HEK293 (cell line): ENCODE data around the gene POF1B.
"Not testable (repeated sequence)": the region's sequence is repeated elsewhere in the genome, so short reads cannot be mapped to it uniquely, and the experiment has no call there.

ENCODE experiments used
- CTCF ChIA-PET: fragments of 350-600 bp; formaldehyde crosslinking; extraction: SDS; loops from one replicate; lab custom pipeline; 2021; ENCODE audit warnings: antibody characterized with exemption; lab: Yijun Ruan, JAX
- POLR2A ChIA-PET: fragments of 300-600 bp; formaldehyde crosslinking; extraction: SDS; loops from one replicate; lab custom pipeline; 2020; ENCODE audit warnings: antibody characterized with exemption, inconsistent platforms; lab: Yijun Ruan, JAX
- H3K27ac ChIP-seq: fragments of 200-500 bp; sonication (Bioruptor generic); 2 replicates; pipeline ENCODE4 v1.5.1; 2014; ENCODE audit warnings: low read depth, low read length, control low read depth, inconsistent platforms; ENCODE audit errors: extremely low read depth
- H3K36me3 ChIP-seq, 2 experiments: fragments of 200-500 bp in 1 of 2; sonication (Bioruptor generic) in 1 of 2; 1 replicate in 1 of 2; 2 replicates in 1 of 2; pipeline ENCODE4 v1.5.1; 2014 to 2017; ENCODE audit warnings: inconsistent platforms in 2 of 2, low read length in 2 of 2; ENCODE audit not compliant: control insufficient read depth in 2 of 2, insufficient read depth in 1 of 2
- H3K4me1 ChIP-seq: fragments of 200-500 bp; sonication (Bioruptor generic); 2 replicates; pipeline ENCODE4 v1.5.1; 2014; ENCODE audit warnings: mild to moderate bottlenecking, low read length, inconsistent platforms; ENCODE audit not compliant: control insufficient read depth, insufficient read depth
- H3K4me3 ChIP-seq: 2 replicates; pipeline ENCODE4 v1.5.1; 2011; ENCODE audit warnings: low read depth, mild to moderate bottlenecking, control low read depth, low read length, moderate library complexity
- H3K9me3 ChIP-seq: fragments of 200-500 bp; sonication (Bioruptor generic); 2 replicates; pipeline ENCODE4 v1.5.1; 2014; ENCODE audit warnings: low read depth, low read length, inconsistent platforms; ENCODE audit not compliant: control insufficient read depth, insufficient read depth
- PBX3 ChIP-seq: sonication (generic); formaldehyde crosslinking; IDR thresholded peaks from 2 replicates; pipeline ENCODE4 v1.8.1; 2022; ENCODE audit warnings: mild to moderate bottlenecking, moderate library complexity, missing genetic modification reagents
- SP3 ChIP-seq: fragments of 450-650 bp; formaldehyde crosslinking; IDR thresholded peaks from 2 replicates; pipeline ENCODE4 v1.5.1; 2016; ENCODE audit warnings: missing biosample characterization, missing genetic modification characterization
- ZBTB1 ChIP-seq: fragments of 450-650 bp; formaldehyde crosslinking; IDR thresholded peaks from 2 replicates; pipeline ENCODE4 v1.5.1; 2016; ENCODE audit warnings: missing biosample characterization, missing genetic modification characterization
- ZFP41 ChIP-seq: fragments of 450-650 bp; formaldehyde crosslinking; IDR thresholded peaks from 2 replicates; pipeline ENCODE4 v1.5.1; 2016; ENCODE audit warnings: missing biosample characterization, missing genetic modification characterization, borderline replicate concordance
- ZNF146 ChIP-seq: fragments of 450-650 bp; formaldehyde crosslinking; IDR thresholded peaks from 2 replicates; pipeline ENCODE4 v1.5.1; 2016; ENCODE audit warnings: missing biosample characterization, missing genetic modification characterization
- ZNF280D ChIP-seq: fragments of 450-650 bp; formaldehyde crosslinking; IDR thresholded peaks from 2 replicates; pipeline ENCODE4 v1.5.1; 2016; ENCODE audit warnings: missing biosample characterization, missing genetic modification characterization
- ZNF560 ChIP-seq: fragments of 450-650 bp; formaldehyde crosslinking; IDR thresholded peaks from 2 replicates; pipeline ENCODE4 v1.5.1; 2017; ENCODE audit warnings: missing biosample characterization, missing genetic modification characterization, borderline replicate concordance
- ZNF610 ChIP-seq: fragments of 450-650 bp; formaldehyde crosslinking; IDR thresholded peaks from 2 replicates; pipeline ENCODE4 v1.5.1; 2016; ENCODE audit warnings: missing biosample characterization, missing genetic modification characterization, borderline replicate concordance
- ZNF692 ChIP-seq: fragments of 450-650 bp; formaldehyde crosslinking; IDR thresholded peaks from 2 replicates; pipeline ENCODE4 v1.5.1; 2016; ENCODE audit warnings: missing biosample characterization, missing genetic modification characterization
- ZNF704 ChIP-seq: fragments of 450-650 bp; formaldehyde crosslinking; IDR thresholded peaks from 2 replicates; pipeline ENCODE4 v1.5.1; 2016; ENCODE audit warnings: missing biosample characterization, missing genetic modification characterization
- ZNF837 ChIP-seq: fragments of 450-650 bp; formaldehyde crosslinking; IDR thresholded peaks from 2 replicates; pipeline ENCODE4 v1.5.1; 2016; ENCODE audit warnings: missing biosample characterization, missing genetic modification characterization

POF1B gene

GRCh38 chrX:85311348-85311747, 68.1 kb downstream of the POF1B start:
- H3K4me1 ChIP-seq, H3K36me3 ChIP-seq, POLR2A ChIA-PET, H3K27ac ChIP-seq, CTCF ChIA-PET, H3K4me3 ChIP-seq, H3K9me3 ChIP-seq: not testable (repeated sequence)
- TF ChIP-seq ZNF280D (tag by site-specific recombination) (peak; percentile 68; the same call in 1 of the 2 replicates), ZNF146 (tag by site-specific recombination) (peak; percentile 88; the same call in 1 of the 2 replicates)

- POLR2A ChIA-PET, result no interaction called here
- no peak overlapping the region for H3K4me3 ChIP-seq
- CTCF ChIA-PET, result no interaction called here
- no peaks in the 10 kb centered on the region for H3K36me3 ChIP-seq
- no peaks in the 10 kb centered on the region for H3K4me1 ChIP-seq
- H3K27ac ChIP-seq, result no peak overlapping the region
- TF ChIP-seq SP3 (tag by site-specific recombination) (no peak), PBX3 (CRISPR knock-in tag) (no peak), ZFP41 (tag by site-specific recombination) (no peak)
- H3K9me3 ChIP-seq, result no peaks in the 10 kb centered on the region; the same call in 1 of the 2 replicates
Observed at GRCh38 chrX:85309717-85310116, 69.7 kb downstream of the POF1B start.

GRCh38 chrX:85303544-85303943, 75.9 kb downstream of the POF1B start:
- H3K9me3 ChIP-seq, result peaks cover 4% of the 10 kb centered on the region
- ChIA-PET CTCF (no interaction called here), POLR2A (no interaction called here)
- H3K27ac ChIP-seq, result no peak overlapping the region
- no peak overlapping the region for H3K4me3 ChIP-seq
- TF ChIP-seq ZNF837 (tag by site-specific recombination) (no peak), ZBTB1 (tag by site-specific recombination) (no peak), ZNF560 (no peak), ZNF692 (tag by site-specific recombination) (no peak), ZNF704 (tag by site-specific recombination) (no peak), ZNF610 (tag by site-specific recombination) (no peak)
- H3K36me3 ChIP-seq, result no peaks in the 10 kb centered on the region
- H3K4me1 ChIP-seq, result no peaks in the 10 kb centered on the region
